HG03280 (cell line): ENCODE measurements around the gene CISD3.
A peak's percentile ranks its signal among the peaks of the same experiment; 100 is the strongest.

Source experiments
- ATAC-seq: cut with Tn5 transposase; IDR thresholded peaks from one replicate; pipeline ENCODE4 v1.9.1; 2021; ENCODE audit warnings: mild to moderate bottlenecking, moderate library complexity; ENCODE audit not compliant: unreplicated experiment

CISD3 gene

GRCh38 chr17:38729886-38730525, at the start of gene CISD3:
Gene CISD3 (plus strand): TSS chr17:38730341. CDS start chr17:38730359, 18 bp downstream.
- ATAC-seq, result peak; percentile 88

- no peak for ATAC-seq
Measured at GRCh38 chr17:38681096-38681495, 49.0 kb upstream of the CISD3 start.

- no peak for ATAC-seq
Measured at GRCh38 chr17:38685491-38685890, 44.6 kb upstream of the CISD3 start.

- ATAC-seq, result no peak
Measured at GRCh38 chr17:38687286-38687685, 42.9 kb upstream of the CISD3 start.

- no peak for ATAC-seq
Measured at GRCh38 chr17:38690386-38690785, 39.8 kb upstream of the CISD3 start.

GRCh38 chr17:38691154-38691553, 39.0 kb upstream of the CISD3 start:
- no peak for ATAC-seq

GRCh38 chr17:38693700-38694329, 36.3 kb upstream of the CISD3 start:
- no peak for ATAC-seq

GRCh38 chr17:38697061-38697820, 32.9 kb upstream of the CISD3 start:
- ATAC-seq, result no peak

GRCh38 chr17:38698760-38699159, 31.4 kb upstream of the CISD3 start:
- ATAC-seq, result no peak

- peak; percentile 10 for ATAC-seq
Measured at GRCh38 chr17:38701504-38702165, 28.5 kb upstream of the CISD3 start.

GRCh38 chr17:38702166-38702915, 27.8 kb upstream of the CISD3 start:
- ATAC-seq, result peak; percentile 32

- no peak for ATAC-seq
Measured at GRCh38 chr17:38702916-38703741, 27.0 kb upstream of the CISD3 start.

- no peak for ATAC-seq
Measured at GRCh38 chr17:38703742-38704605, 26.2 kb upstream of the CISD3 start.

GRCh38 chr17:38704606-38705522, 25.3 kb upstream of the CISD3 start, which contains the start of gene MLLT6:
Gene MLLT6 (plus strand): TSS chr17:38705273. CDS start chr17:38705633, 360 bp downstream.
- ATAC-seq, result no peak

GRCh38 chr17:38705523-38705802, 24.7 kb upstream of the CISD3 start:
- ATAC-seq, result no peak

- ATAC-seq, result no peak
Measured at GRCh38 chr17:38705803-38706504, 24.2 kb upstream of the CISD3 start.

GRCh38 chr17:38706505-38707216, 23.5 kb upstream of the CISD3 start:
- ATAC-seq, result no peak
